H9 (cell line): Measurements from ENCODE around the gene ANO10. TPM values are rescaled to one million over a fixed set of nuclear protein-coding genes. Genes with fewer than 3 reads are reported as not detected.

ENCODE experiments used
- DNase-seq: peaks from one replicate; pipeline ENCODE4 v3.0.0-alpha.2; 2017
- H2AFZ ChIP-seq: one replicate; pipeline ENCODE4 v1.6.1; 2013; ENCODE audit warnings: mild to moderate bottlenecking, low read length, control low read depth, moderate library complexity
- H2AK5ac ChIP-seq: 2 replicates; pipeline ENCODE4 v1.6.1; 2013; ENCODE audit warnings: low read length, control low read depth, mixed read lengths; ENCODE audit not compliant: insufficient read length
- H2BK120ac ChIP-seq: one replicate; pipeline ENCODE4 v1.6.1; 2013; ENCODE audit warnings: low read depth, mild to moderate bottlenecking, low read length, control low read depth, inconsistent platforms; ENCODE audit not compliant: poor library complexity, severe bottlenecking
- H2BK12ac ChIP-seq: 2 replicates; pipeline ENCODE4 v1.6.1; 2013; ENCODE audit warnings: low read length, control low read depth, mixed read lengths, low read depth; ENCODE audit not compliant: insufficient read length
- H2BK15ac ChIP-seq: 2 replicates; pipeline ENCODE4 v1.6.1; 2013; ENCODE audit warnings: low read depth, low read length, control low read depth
- H2BK20ac ChIP-seq: one replicate; pipeline ENCODE4 v1.6.1; 2013; ENCODE audit warnings: low read depth, mild to moderate bottlenecking, low read length, control low read depth, inconsistent platforms; ENCODE audit not compliant: poor library complexity, severe bottlenecking
- H2BK5ac ChIP-seq: 2 replicates; pipeline ENCODE4 v1.6.1; 2013; ENCODE audit warnings: low read length, control low read depth, mixed read lengths; ENCODE audit not compliant: insufficient read length
- H3K14ac ChIP-seq: 2 replicates; pipeline ENCODE4 v1.6.1; 2013; ENCODE audit warnings: low read length, control low read depth; ENCODE audit not compliant: insufficient read depth
- H3K18ac ChIP-seq: 2 replicates; pipeline ENCODE4 v1.6.1; 2013; ENCODE audit warnings: low read depth, mild to moderate bottlenecking, mixed read lengths, low read length, control low read depth; ENCODE audit not compliant: insufficient read length
- H3K23ac ChIP-seq: 2 replicates; pipeline ENCODE4 v1.6.1; 2013; ENCODE audit warnings: low read length, control low read depth, mixed read lengths, low read depth; ENCODE audit not compliant: insufficient read length
- H3K23me2 ChIP-seq: 2 replicates; pipeline ENCODE4 v1.6.1; 2013; ENCODE audit warnings: low read depth, mild to moderate bottlenecking, mixed read lengths, low read length, control low read depth; ENCODE audit not compliant: insufficient read length, poor library complexity, severe bottlenecking
- H3K27ac ChIP-seq: 2 replicates; pipeline ENCODE4 v1.5.1; 2013; ENCODE audit warnings: low read length, control low read depth, mixed read lengths, low read depth; ENCODE audit not compliant: insufficient read length
- H3K27me3 ChIP-seq: 2 replicates; pipeline ENCODE4 v1.6.1; 2013; ENCODE audit warnings: low read length, control low read depth, inconsistent platforms; ENCODE audit not compliant: insufficient read depth
- H3K4ac ChIP-seq: 2 replicates; pipeline ENCODE4 v1.6.1; 2013; ENCODE audit warnings: low read depth, mild to moderate bottlenecking, control low read depth, inconsistent platforms, low read length, moderate library complexity
- H3K4me1 ChIP-seq: 2 replicates; pipeline ENCODE4 v1.6.1; 2013; ENCODE audit warnings: low read length, control low read depth, inconsistent platforms; ENCODE audit not compliant: insufficient read depth
- H3K4me2 ChIP-seq: 2 replicates; pipeline ENCODE4 v1.6.1; 2013; ENCODE audit warnings: low read length, control low read depth, mixed read lengths; ENCODE audit not compliant: insufficient read length, insufficient read depth
- H3K56ac ChIP-seq: 2 replicates; pipeline ENCODE4 v1.6.1; 2013; ENCODE audit warnings: low read depth, mild to moderate bottlenecking, mixed read lengths, low read length, control low read depth; ENCODE audit not compliant: insufficient read length
- H3K79me1 ChIP-seq: 2 replicates; pipeline ENCODE4 v1.6.1; 2013; ENCODE audit warnings: low read depth, mild to moderate bottlenecking, moderate library complexity, low read length, control low read depth, inconsistent platforms; ENCODE audit not compliant: insufficient read depth, poor library complexity, severe bottlenecking
- H3K79me2 ChIP-seq: 2 replicates; pipeline ENCODE4 v1.6.1; 2013; ENCODE audit warnings: low read length, control low read depth, inconsistent platforms; ENCODE audit not compliant: insufficient read depth
- H3K9ac ChIP-seq: 2 replicates; pipeline ENCODE4 v1.6.1; 2013; ENCODE audit warnings: low read length, control low read depth, mixed read lengths; ENCODE audit not compliant: insufficient read length; ENCODE audit errors: extremely low read depth
- H3K9me3 ChIP-seq: one replicate; pipeline ENCODE4 v1.6.1; 2013; ENCODE audit warnings: low read depth, low read length, inconsistent platforms; ENCODE audit not compliant: control insufficient read depth
- H3T11ph ChIP-seq: one replicate; pipeline ENCODE4 v1.6.1; 2013; ENCODE audit warnings: mild to moderate bottlenecking, low read length, control low read depth, inconsistent platforms
- H4K20me1 ChIP-seq: one replicate; pipeline ENCODE4 v1.6.1; 2013; ENCODE audit not compliant: control insufficient read depth, insufficient read length, insufficient read depth
- H4K5ac ChIP-seq: 2 replicates; pipeline ENCODE4 v1.6.1; 2013; ENCODE audit warnings: low read depth, mild to moderate bottlenecking, mixed read lengths, low read length, control low read depth; ENCODE audit not compliant: insufficient read length
- H4K8ac ChIP-seq: replicated peaks from 2 replicates; pipeline ENCODE4 v1.6.1; 2013; ENCODE audit warnings: low read length, control low read depth, mixed read lengths, low read depth; ENCODE audit not compliant: insufficient read length
- H4K91ac ChIP-seq: 2 replicates; pipeline ENCODE4 v1.6.1; 2013; ENCODE audit warnings: low read depth, mild to moderate bottlenecking, moderate library complexity, mixed read lengths, low read length, control low read depth; ENCODE audit not compliant: insufficient read length
- H3K27ac Mint-ChIP-seq, 3 experiments: 2 replicates in 2 of 3; 3 replicates in 1 of 3; pipeline ENCODE4 v1.8.0; 2020 to 2021; ENCODE audit warnings: mixed read lengths in 3 of 3, mild to moderate bottlenecking in 1 of 3, moderate library complexity in 1 of 3
- H3K27me3 Mint-ChIP-seq: 2 replicates; pipeline ENCODE4 v1.8.0; 2021; ENCODE audit warnings: low read depth, mild to moderate bottlenecking, moderate library complexity, mixed read lengths
- H3K36me3 Mint-ChIP-seq, 3 experiments: 2 replicates in 2 of 3; 3 replicates in 1 of 3; pipeline ENCODE4 v1.8.0; 2020 to 2021; ENCODE audit warnings: low read depth in 3 of 3, mixed read lengths in 3 of 3; ENCODE audit not compliant: insufficient read depth in 1 of 3
- H3K4me1 Mint-ChIP-seq, 2 experiments: 2 replicates each; pipeline ENCODE4 v1.8.0; 2020; ENCODE audit warnings: mixed read lengths in 2 of 2
- H3K4me3 Mint-ChIP-seq, 2 experiments: 2 replicates in 1 of 2; 3 replicates in 1 of 2; pipeline ENCODE4 v1.8.0; 2020 to 2021; ENCODE audit warnings: mild to moderate bottlenecking in 2 of 2, mixed read lengths in 2 of 2, moderate library complexity in 1 of 2
- H3K9me3 Mint-ChIP-seq, 2 experiments: 2 replicates in 1 of 2; 3 replicates in 1 of 2; pipeline ENCODE4 v1.8.0; 2020; ENCODE audit warnings: mild to moderate bottlenecking in 2 of 2, mixed read lengths in 2 of 2, moderate library complexity in 1 of 2
- CTCF ChIP-seq: fragments of 200-600 bp; sonication (generic); conservative IDR thresholded peaks from 3 replicates; pipeline ENCODE4 v1.8.0; 2021; ENCODE audit warnings: antibody characterized with exemption, mild to moderate bottlenecking
- WGBS: extraction: QIAGEN DNeasy Blood & Tissue Kit; methylation state at CpG from one replicate; pipeline ENCODE4 v1.1.7; 2013; ENCODE audit warnings: missing lambda C conversion rate, low lambda C conversion rate, mixed read lengths; ENCODE audit not compliant: insufficient read length; ENCODE audit errors: extremely low coverage; 5-methylcytosine and 5-hydroxymethylcytosine counted together
- total RNA-seq: library from RNA; stranded (reverse); gene quantifications from 2 replicates; pipeline ENCODE4 v1.2.1, GENCODE V29; 2021

The ANO10 gene
- total RNA-seq, 1 experiment from 2014 or later: 38.7 TPM

GRCh38 chr3:43411429-43411828 is 210.4 kb downstream of the ANO10 start:
- Histone ChIP-seq H3K18ac (no peak overlapping the region), H3K27ac (no peak overlapping the region), H3K27me3 (no peaks in the 10 kb centered on the region), H3K56ac (no peak overlapping the region), H4K8ac (no peak overlapping the region), H3K14ac (no peak overlapping the region), H3K9me3 (no peaks in the 10 kb centered on the region), H3K4me1 (no peaks in the 10 kb centered on the region), H3K4me2 (no peak overlapping the region), H2BK12ac (no peak overlapping the region), H2AK5ac (no peak overlapping the region), H3K79me2 (no peaks in the 10 kb centered on the region), H4K5ac (no peak overlapping the region), H2BK15ac (no peak overlapping the region), H3K23ac (no peak overlapping the region), H2AFZ (no peak overlapping the region), H4K91ac (no peak overlapping the region), H3K4ac (no peak overlapping the region), H3T11ph (no peak overlapping the region), H3K79me1 (no peaks in the 10 kb centered on the region), H4K20me1 (no peaks in the 10 kb centered on the region), H3K9ac (no peak overlapping the region), H3K23me2 (no peaks in the 10 kb centered on the region), H2BK5ac (no peak overlapping the region), H2BK20ac (no peak overlapping the region), H2BK120ac (no peak overlapping the region)
- no peak for TF ChIP-seq CTCF
- Mint-ChIP-seq H3K27me3 (no peaks in the 10 kb centered on the region), H3K9me3 (no peaks in the 10 kb centered on the region), H3K4me3 (no peak overlapping the region), H3K4me1 (no peaks in the 10 kb centered on the region), H3K36me3 (no peaks in the 10 kb centered on the region; a peak in 1 of 7 replicates), H3K27ac (no peak overlapping the region)
- no CpG with 5 or more reads among the region's 1 CpG for WGBS
- no peak for DNase-seq
